Measurements from ENCODE around the gene CSH2.
"Not testable (repeated sequence)": the region's sequence is repeated elsewhere in the genome, so short reads cannot be mapped to it uniquely, and the experiment has no call there.

The CSH2 gene

DNA sequence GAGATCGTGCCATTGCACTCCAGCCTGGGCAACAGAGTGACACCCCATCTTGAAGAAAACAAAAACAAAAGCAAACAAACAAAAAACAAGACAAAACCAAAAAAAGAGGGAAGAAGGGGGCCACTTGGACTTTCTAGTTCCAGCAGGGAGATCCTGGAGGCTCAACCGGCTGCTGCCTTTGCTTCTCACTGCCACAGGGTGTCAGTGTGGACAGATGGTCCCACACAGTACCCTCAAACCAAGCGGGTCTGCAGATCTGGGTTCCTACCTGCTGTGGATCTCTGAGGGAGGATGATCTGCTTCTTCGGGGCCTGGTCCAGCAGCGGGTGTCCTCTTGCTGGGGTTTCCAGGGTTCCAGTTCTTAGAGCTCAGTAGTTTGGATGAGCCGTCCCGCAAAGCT lies 6.9 kb downstream of the CSH2 start:
- DNase-seq (ENCODE audit: low spot score); in situ Hi-C loops (cut with MboI; ENCODE audit: low pct_unique_long_range_greater_than_20kb, low sequenced_read_pairs, unreplicated experiment): not testable (repeated sequence)
- peak; percentile 32 for TF ChIP-seq CTCF (IDR thresholded peaks at IDR 0.05; ENCODE audit: extremely low read depth, insufficient read depth, missing control alignments)

- no peak for TF ChIP-seq CTCF (IDR thresholded peaks at IDR 0.05; ENCODE audit: extremely low read depth, insufficient read depth, missing control alignments)
- in situ Hi-C loops (cut with MboI; ENCODE audit: low pct_unique_long_range_greater_than_20kb, low sequenced_read_pairs, unreplicated experiment) = no loop called here
- no peak for DNase-seq (ENCODE audit: low spot score)
Measured at GRCh38 chr17:63859257-63859656, 14.2 kb downstream of the CSH2 start.

- in situ Hi-C loops (cut with MboI; ENCODE audit: low pct_unique_long_range_greater_than_20kb, low sequenced_read_pairs, unreplicated experiment); DNase-seq (ENCODE audit: low spot score): not testable (repeated sequence)
Measured at GRCh38 chr17:63856425-63856824, 17.1 kb downstream of the CSH2 start.

- in situ Hi-C loops (cut with MboI; ENCODE audit: low pct_unique_long_range_greater_than_20kb, low sequenced_read_pairs, unreplicated experiment) = no loop called here
- no peak for DNase-seq (ENCODE audit: low spot score)
- no peak for TF ChIP-seq CTCF (IDR thresholded peaks at IDR 0.05; ENCODE audit: extremely low read depth, insufficient read depth, missing control alignments)
Measured at GRCh38 chr17:63855185-63855584, 18.3 kb downstream of the CSH2 start.

DNA sequence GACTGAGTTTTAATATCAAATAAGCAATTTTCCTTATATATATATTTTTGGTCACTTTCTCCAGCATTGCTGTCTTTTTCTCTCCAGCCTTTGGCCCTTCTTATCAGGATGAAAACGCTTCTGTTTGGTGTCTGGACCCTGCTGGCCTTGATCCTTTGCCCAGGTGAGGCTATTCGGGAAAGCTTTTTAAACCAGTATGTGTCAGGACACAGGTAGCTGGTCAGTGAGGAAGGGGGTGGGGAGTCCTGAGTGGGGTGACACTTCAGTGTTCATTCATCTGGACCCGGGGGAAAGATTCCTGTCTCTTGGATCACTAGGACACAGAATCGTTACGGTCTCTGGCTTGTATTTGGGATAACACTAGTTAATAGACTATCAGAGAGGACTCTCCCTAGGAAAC lies 18.8 kb downstream of the CSH2 start:
- DNase-seq (ENCODE audit: low spot score) = no peak

GRCh38 chr17:63853260-63853659 lies 20.2 kb downstream of the CSH2 start:
- no peak for DNase-seq (ENCODE audit: low spot score)
- in situ Hi-C loops (cut with MboI; ENCODE audit: low pct_unique_long_range_greater_than_20kb, low sequenced_read_pairs, unreplicated experiment) = no loop called here
- TF ChIP-seq CTCF (IDR thresholded peaks at IDR 0.05; ENCODE audit: extremely low read depth, insufficient read depth, missing control alignments) = no peak

More for the DNA sequence above, 18.8 kb downstream of the CSH2 start:
- in situ Hi-C loops (cut with MboI; ENCODE audit: low pct_unique_long_range_greater_than_20kb, low sequenced_read_pairs, unreplicated experiment) = no loop called here
- TF ChIP-seq CTCF (IDR thresholded peaks at IDR 0.05; ENCODE audit: extremely low read depth, insufficient read depth, missing control alignments) = no peak

- in situ Hi-C loops (cut with MboI; ENCODE audit: low pct_unique_long_range_greater_than_20kb, low sequenced_read_pairs, unreplicated experiment) = no loop called here
- no peak for TF ChIP-seq CTCF (IDR thresholded peaks at IDR 0.05; ENCODE audit: extremely low read depth, insufficient read depth, missing control alignments)
- DNase-seq (ENCODE audit: low spot score) = no peak
Measured at GRCh38 chr17:63850401-63850800, 23.1 kb downstream of the CSH2 start.
